Measurements from ENCODE around the gene SLC25A6. TPM values are rescaled to one million over a fixed set of nuclear protein-coding genes. Genes with fewer than 3 reads are reported as not detected.

SLC25A6 gene
- total and polyA plus RNA-seq, 2 donors (not counting 3 experiments of a cell fraction or from before 2014, with no cell fraction given): 410 to 1,153 TPM

DNA sequence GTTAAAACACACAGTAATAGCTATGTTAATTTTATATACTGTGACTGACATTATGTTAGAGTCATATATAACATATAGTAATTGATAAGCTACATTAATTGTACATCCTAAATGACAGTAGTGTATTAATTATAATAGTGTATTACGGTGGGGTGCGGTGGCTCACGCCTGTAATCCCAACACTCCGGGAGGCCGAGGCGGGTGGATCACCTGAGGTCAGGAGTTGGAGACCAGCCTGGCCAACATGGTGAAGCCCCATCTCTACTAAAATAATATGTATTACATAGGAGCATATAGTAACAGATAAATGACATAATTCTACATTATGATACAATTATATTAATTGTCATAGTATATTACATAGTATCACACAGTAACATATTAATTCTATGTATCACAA, 48.6 kb upstream of the SLC25A6 start:
- no peak for FAIRE-seq
- DNase-seq (ENCODE audit: low read depth, low spot score): no peak
- no peaks in the 10 kb centered on the region for H3K9me3 ChIP-seq (replicated peaks; ENCODE audit: control insufficient read depth, insufficient read depth, low read length)
- H3K27me3 ChIP-seq (ENCODE audit: control insufficient read depth in 2 of 2, insufficient read depth in 2 of 2, low read length in 2 of 2): no peaks in the 10 kb centered on the region
- H3K4me3 ChIP-seq (replicated peaks in 1 of 3; ENCODE audit: insufficient read depth in 1 of 3, low read depth in 1 of 3, low read length in 3 of 3): no peak overlapping the region
- ChIA-PET POLR2A (no interaction called here), CTCF (no interaction called here)
- no peak overlapping the region for H3K4me2 ChIP-seq (ENCODE audit: insufficient read depth, low read length)
- no peaks in the 10 kb centered on the region for H3K79me2 ChIP-seq (ENCODE audit: control insufficient read depth, insufficient read depth, low read length)
- no peaks in the 10 kb centered on the region for H3K4me1 ChIP-seq (ENCODE audit: control insufficient read depth, extremely low read depth, insufficient read depth, low read length)
- intact Hi-C loops (cut with micrococcal nuclease) (no loop called here), dilution Hi-C loops (cut with MboI; ENCODE audit: extremely low pct_ligation_motif_present, low sequenced_read_pairs) (no loop called here)
- H3K27ac ChIP-seq (ENCODE audit: insufficient read depth, low read depth, low read length): no peak overlapping the region
- no peak overlapping the region for H2AFZ ChIP-seq (ENCODE audit: low read depth, low read length)
- H3K36me3 ChIP-seq (ENCODE audit: control insufficient read depth in 2 of 2, extremely low read depth in 1 of 2, insufficient read depth in 2 of 2, low read length in 2 of 2): peaks cover 0 to 8% of the 10 kb centered on the region in 2 experiments
- H3K9me1 ChIP-seq (replicated peaks; ENCODE audit: control insufficient read depth, extremely low read depth, insufficient read depth, low read length): no peaks in the 10 kb centered on the region
- BruUV-seq (replicated peaks): no TSS peak
- H3K9ac ChIP-seq (replicated peaks; ENCODE audit: extremely low read depth, insufficient read depth, low read length): no peak overlapping the region
- H4K20me1 ChIP-seq (replicated peaks; ENCODE audit: control insufficient read depth, extremely low read depth, insufficient read depth, low read length): no peaks in the 10 kb centered on the region
- TF ChIP-seq JUN (IDR thresholded peaks at IDR 0.05; ENCODE audit: borderline replicate concordance, insufficient read depth, insufficient read length, low read depth) (no peak), MYC (IDR thresholded peaks at IDR 0.05; ENCODE audit: low read depth, low read length) (no peak)

DNA sequence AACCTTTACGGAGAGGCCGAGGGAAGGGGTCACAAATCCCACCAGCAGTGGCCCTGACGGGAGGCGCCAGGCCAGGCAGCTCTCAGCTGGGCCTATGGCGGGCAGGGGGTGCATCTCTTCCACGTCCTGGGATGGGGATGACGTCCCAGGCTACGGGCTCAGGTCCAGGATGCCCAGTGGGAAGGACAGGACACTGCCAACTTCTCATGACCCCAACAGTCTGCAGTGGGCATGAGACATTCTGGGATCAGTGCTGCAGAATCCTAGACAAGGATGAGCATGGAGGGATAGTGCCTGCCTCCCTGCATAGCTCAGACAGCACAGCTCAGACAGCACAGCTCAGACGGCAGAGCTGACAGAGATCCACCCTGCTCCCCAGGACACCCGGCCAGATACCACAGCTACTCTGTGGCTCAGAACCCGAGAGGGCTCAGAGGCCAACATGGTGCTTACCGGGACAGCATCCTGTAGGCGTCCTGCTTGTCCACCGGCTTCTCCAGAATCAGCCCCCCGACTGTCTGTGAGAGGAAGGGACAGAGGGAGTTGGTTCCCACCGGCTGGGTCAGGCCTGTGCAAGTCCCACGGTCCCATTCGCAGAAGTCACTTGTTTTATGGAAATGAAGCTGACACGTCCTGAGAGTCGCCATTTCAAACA, 43.5 kb upstream of the SLC25A6 start:
- CTCF ChIA-PET: no interaction called here
- Histone ChIP-seq H3K79me2 (ENCODE audit: control insufficient read depth, insufficient read depth, low read length) (no peaks in the 10 kb centered on the region), H3K9me3 (replicated peaks; ENCODE audit: control insufficient read depth, insufficient read depth, low read length) (no peaks in the 10 kb centered on the region), H3K27me3 (ENCODE audit: control insufficient read depth in 2 of 2, insufficient read depth in 2 of 2, low read length in 2 of 2) (no peaks in the 10 kb centered on the region), H3K4me1 (ENCODE audit: control insufficient read depth, extremely low read depth, insufficient read depth, low read length) (no peaks in the 10 kb centered on the region), H3K36me3 (ENCODE audit: control insufficient read depth in 2 of 2, extremely low read depth in 1 of 2, insufficient read depth in 2 of 2, low read length in 2 of 2) (peaks cover 0 to 15% of the 10 kb centered on the region in 2 experiments), H3K9me1 (replicated peaks; ENCODE audit: control insufficient read depth, extremely low read depth, insufficient read depth, low read length) (no peaks in the 10 kb centered on the region), H3K9ac (replicated peaks; ENCODE audit: extremely low read depth, insufficient read depth, low read length) (no peak overlapping the region), H3K27ac (ENCODE audit: insufficient read depth, low read depth, low read length) (no peak overlapping the region), H3K4me3 (replicated peaks in 1 of 3; ENCODE audit: insufficient read depth in 1 of 3, low read depth in 1 of 3, low read length in 3 of 3) (no peak overlapping the region), H2AFZ (ENCODE audit: low read depth, low read length) (no peak overlapping the region), H3K4me2 (ENCODE audit: insufficient read depth, low read length) (no peak overlapping the region), H4K20me1 (replicated peaks; ENCODE audit: control insufficient read depth, extremely low read depth, insufficient read depth, low read length) (no peaks in the 10 kb centered on the region)
- POLR2A ChIA-PET: no interaction called here
- no peak for TF ChIP-seq POLR2A (IDR thresholded peaks at IDR 0.05; ENCODE audit: low read depth, low read length)
- no peak for TF ChIP-seq JUN (IDR thresholded peaks at IDR 0.05; ENCODE audit: borderline replicate concordance, insufficient read depth, insufficient read length, low read depth)
- no peak for TF ChIP-seq FOS (IDR thresholded peaks at IDR 0.05; ENCODE audit: borderline replicate concordance, insufficient read depth, low read length)
- TF ChIP-seq EZH2 (IDR thresholded peaks at IDR 0.05; ENCODE audit: borderline replicate concordance, low read depth, low read length, severe bottlenecking): no peak
- TF ChIP-seq MYC (IDR thresholded peaks at IDR 0.05; ENCODE audit: low read depth, low read length): no peak
- no peak for TF ChIP-seq GATA2 (IDR thresholded peaks at IDR 0.05; ENCODE audit: insufficient read depth, insufficient read length, low read depth, low read length)
- TF ChIP-seq, protein P1, sequence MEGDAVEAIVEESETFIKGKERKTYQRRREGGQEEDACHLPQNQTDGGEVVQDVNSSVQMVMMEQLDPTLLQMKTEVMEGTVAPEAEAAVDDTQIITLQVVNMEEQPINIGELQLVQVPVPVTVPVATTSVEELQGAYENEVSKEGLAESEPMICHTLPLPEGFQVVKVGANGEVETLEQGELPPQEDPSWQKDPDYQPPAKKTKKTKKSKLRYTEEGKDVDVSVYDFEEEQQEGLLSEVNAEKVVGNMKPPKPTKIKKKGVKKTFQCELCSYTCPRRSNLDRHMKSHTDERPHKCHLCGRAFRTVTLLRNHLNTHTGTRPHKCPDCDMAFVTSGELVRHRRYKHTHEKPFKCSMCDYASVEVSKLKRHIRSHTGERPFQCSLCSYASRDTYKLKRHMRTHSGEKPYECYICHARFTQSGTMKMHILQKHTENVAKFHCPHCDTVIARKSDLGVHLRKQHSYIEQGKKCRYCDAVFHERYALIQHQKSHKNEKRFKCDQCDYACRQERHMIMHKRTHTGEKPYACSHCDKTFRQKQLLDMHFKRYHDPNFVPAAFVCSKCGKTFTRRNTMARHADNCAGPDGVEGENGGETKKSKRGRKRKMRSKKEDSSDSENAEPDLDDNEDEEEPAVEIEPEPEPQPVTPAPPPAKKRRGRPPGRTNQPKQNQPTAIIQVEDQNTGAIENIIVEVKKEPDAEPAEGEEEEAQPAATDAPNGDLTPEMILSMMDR (IDR thresholded peaks at IDR 0.05; ENCODE audit: extremely low read depth in 1 of 2, insufficient read depth in 1 of 2, low read depth in 1 of 2, low read length in 2 of 2): no peak
- TF ChIP-seq, protein P2, sequence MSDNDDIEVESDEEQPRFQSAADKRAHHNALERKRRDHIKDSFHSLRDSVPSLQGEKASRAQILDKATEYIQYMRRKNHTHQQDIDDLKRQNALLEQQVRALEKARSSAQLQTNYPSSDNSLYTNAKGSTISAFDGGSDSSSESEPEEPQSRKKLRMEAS (IDR thresholded peaks at IDR 0.05; ENCODE audit: insufficient read depth, insufficient read length): no peak
- TF ChIP-seq POLR2AphosphoS5 (IDR thresholded peaks at IDR 0.05; ENCODE audit: insufficient read depth, low read depth, low read length): no peak
- BruUV-seq (replicated peaks): no TSS peak
- DNase-seq (ENCODE audit: low read depth, low spot score): no peak
- intact Hi-C loops (cut with micrococcal nuclease) (no loop called here), dilution Hi-C loops (cut with MboI; ENCODE audit: extremely low pct_ligation_motif_present, low sequenced_read_pairs) (no loop called here)
- FAIRE-seq: no peak

Measured in endothelial cell of umbilical vein (primary cell).